Skin epidermis (tissue), 12 donors: ENCODE measurements around the gene NTRK2.

Experiments used
- H3K27ac ChIP-seq, 21 experiments: fragments of 200-600 bp; sonication (generic) in 11 of 21; one replicate each; pipeline ENCODE4 v1.5.0; 2020; ENCODE audit warnings: mild to moderate bottlenecking in 3 of 21, inconsistent platforms in 2 of 21, moderate library complexity in 2 of 21
- H3K4me3 ChIP-seq, 7 experiments: fragments of 200-600 bp; sonication (generic) in 2 of 7; one replicate each; pipeline ENCODE4 v1.5.0; 2020; ENCODE audit warnings: inconsistent platforms in 2 of 7, mild to moderate bottlenecking in 2 of 7, moderate library complexity in 1 of 7

Gene NTRK2

DNA sequence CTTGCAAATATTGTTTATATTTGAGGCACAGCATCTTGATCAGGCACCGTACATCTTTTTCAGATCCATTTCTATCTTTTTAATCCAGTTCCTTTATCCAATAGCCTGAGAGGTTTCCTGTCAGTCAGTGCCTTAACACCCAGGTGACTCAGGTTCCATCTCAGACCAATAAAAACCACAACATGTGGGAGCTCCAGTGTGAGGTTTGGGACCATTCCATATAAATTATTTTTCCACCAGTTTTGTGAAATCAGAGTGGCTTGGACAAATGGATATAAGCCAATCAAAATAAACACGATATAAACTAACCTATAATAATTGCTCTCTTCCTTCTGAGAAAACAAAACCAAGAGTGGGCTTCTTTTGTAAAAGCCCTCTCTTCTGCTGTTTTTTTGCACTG, 351.3 kb downstream of the NTRK2 start:
- H3K27ac ChIP-seq, result no peak overlapping the region
- no peak overlapping the region for H3K4me3 ChIP-seq

GRCh38 chr9:85021686-85022085, 352.2 kb downstream of the NTRK2 start:
- Histone ChIP-seq H3K4me3 (no peak overlapping the region), H3K27ac (no peak overlapping the region)

DNA sequence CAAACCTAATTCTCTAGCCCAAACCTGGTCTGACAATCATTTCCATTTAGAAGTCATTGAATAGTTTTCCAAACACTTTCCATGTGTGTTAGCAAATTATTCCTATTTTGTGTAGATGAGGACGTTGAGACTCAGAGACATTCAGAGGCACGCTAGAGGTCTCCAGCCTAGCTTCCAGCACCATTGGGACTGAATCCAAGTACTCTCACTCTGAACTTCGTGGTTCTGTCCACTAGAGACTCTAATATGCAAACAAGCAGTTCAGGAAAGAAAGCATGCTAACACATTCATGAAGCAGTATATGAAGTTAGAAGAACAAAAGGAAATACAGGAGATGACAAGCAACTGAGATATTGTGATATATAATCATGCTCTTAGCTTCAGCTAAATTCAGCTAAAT, 354.8 kb downstream of the NTRK2 start:
- Histone ChIP-seq H3K4me3 (no peak overlapping the region), H3K27ac (no peak overlapping the region)

DNA sequence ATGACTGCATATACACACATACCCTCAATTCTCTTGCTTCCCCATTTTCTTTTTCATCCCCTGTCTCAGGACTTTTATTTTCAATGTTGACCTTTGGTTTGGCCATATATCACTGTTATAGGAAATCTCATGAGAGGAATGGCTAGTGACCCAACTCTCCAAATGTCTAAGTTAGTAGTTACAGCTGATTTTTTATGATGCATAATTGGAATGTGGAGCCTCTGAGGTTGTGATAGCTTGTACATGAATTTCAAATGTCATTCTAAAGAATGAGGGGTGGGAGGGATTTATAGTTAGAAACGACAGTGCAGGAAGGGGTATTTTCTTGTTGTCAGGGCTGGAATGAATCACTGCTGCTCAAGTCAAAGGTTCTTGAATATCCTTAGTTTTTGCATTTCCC, 356.1 kb downstream of the NTRK2 start:
- Histone ChIP-seq H3K27ac (no peak overlapping the region), H3K4me3 (no peak overlapping the region)

DNA sequence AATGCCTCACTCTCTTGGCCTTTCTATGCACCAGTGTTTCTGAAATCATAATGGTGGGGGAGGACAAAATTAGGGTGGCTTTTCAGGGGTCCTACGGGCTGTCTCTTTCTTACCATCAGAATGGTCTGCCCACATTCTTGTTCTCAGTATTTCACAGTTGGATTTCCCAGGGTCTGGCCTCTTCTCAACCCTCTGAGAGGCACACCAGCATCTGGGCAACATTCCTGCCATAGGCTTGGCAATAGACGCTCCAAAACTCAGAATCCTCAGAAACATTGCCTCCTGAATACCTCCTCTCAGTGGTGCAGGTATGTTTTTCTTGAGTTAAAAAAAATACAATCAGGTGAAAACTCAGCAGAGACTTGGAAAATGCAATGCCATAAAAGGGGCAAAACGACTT, 358.3 kb downstream of the NTRK2 start:
- H3K4me3 ChIP-seq, result no peak overlapping the region

DNA sequence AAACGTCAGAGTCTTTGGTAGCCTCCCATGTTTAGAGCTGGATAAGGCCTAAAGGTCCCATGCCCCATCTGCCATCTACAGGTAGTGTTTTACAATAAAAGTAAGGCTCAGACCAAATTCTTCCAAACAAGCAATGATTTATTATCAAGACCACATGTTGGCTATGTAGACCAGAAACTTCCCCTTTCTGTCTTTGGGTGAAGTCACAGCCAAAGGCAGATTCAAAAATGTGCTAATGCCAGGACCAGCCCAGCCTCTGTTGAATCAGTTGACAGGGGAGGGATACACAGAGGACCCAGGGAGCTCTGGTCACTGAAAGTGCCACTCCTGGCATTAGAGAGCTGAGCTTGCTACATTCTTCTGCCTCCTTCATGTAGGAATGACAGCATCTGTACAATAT, 360.8 kb downstream of the NTRK2 start:
- H3K27ac ChIP-seq, result no peak overlapping the region
- no peak overlapping the region for H3K4me3 ChIP-seq

More for the DNA sequence above, 358.3 kb downstream of the NTRK2 start:
- no peak overlapping the region for H3K27ac ChIP-seq

DNA sequence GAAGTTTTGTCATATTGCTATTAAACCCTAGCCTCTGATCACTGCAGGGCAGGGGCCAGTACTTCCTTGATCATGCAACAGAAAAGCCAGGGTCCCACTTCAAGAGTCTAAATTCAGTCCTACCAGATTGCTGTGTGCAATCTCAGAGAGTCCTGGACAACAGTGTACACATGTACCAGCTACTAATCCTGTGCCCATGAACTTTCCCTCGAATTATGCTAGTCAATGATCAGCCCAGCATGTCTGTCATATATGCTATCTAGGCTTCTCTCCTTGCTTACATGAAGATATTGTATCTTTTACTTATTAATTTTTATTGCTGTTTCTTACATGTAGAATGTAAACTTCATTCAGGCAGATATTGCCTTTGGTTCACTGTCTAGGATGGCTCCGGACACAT, 367.0 kb downstream of the NTRK2 start:
- no peak overlapping the region for H3K27ac ChIP-seq
- H3K4me3 ChIP-seq, result no peak overlapping the region

- H3K27ac ChIP-seq, result no peak overlapping the region
- no peak overlapping the region for H3K4me3 ChIP-seq
Measured at GRCh38 chr9:85038061-85038460, 368.5 kb downstream of the NTRK2 start.

DNA sequence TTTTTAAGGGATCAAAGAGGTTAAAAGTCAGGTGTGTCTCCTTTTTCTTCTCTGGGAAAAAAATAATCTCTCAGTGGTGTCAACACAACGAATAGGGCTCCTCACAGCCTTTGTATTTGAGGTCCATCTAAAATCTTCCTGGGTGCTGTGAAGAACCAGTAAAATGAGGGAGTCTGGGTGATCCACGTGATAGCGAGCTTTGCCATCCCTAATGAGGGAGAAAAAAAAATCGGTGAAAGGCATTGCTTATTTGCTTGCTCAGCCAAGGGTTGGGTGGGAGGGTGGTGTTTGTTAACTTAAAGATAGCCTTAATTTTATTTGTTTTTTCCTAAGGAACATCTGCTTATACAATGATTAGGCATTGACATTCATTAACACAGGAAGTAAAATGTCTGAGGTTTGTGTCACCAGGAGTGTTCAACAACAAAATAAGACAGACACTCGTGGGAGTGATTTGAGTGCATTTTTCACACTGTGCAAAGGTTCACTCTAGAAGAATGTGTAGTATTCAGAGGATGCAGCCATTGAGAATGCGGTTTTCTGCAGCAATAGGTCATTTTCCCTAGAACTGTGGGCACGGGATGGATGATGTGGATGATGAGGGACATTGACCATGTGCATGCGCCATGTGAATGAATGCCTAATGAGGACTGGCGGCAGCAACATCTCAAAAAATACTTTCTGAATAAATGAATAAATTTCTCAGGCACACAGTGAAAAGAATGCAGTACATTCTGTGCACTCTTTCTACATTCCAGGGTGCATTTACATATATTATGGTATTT, 369.5 kb downstream of the NTRK2 start:
- H3K4me3 ChIP-seq, result no peak overlapping the region
- H3K27ac ChIP-seq, result no peak overlapping the region

DNA sequence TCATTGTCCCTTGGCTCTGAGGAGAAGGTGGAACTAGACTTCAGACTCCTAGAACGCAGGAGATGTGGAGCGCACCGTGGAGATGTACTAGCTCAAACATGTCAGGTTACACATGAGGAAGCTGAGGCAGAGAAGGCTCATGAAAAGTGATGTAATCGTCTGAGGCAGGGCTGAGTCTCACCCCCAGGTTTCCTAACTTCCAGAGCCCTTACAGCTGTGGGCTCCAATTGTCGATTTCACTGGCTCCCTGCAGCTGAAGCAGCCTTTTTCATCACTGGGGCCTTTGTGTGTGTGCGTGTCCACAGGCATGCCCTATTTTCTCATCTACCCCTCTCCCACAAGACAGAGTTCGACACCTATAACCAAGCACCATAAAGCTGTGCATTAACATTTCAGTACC, 370.6 kb downstream of the NTRK2 start:
- Histone ChIP-seq H3K27ac (no peak overlapping the region), H3K4me3 (no peak overlapping the region)

DNA sequence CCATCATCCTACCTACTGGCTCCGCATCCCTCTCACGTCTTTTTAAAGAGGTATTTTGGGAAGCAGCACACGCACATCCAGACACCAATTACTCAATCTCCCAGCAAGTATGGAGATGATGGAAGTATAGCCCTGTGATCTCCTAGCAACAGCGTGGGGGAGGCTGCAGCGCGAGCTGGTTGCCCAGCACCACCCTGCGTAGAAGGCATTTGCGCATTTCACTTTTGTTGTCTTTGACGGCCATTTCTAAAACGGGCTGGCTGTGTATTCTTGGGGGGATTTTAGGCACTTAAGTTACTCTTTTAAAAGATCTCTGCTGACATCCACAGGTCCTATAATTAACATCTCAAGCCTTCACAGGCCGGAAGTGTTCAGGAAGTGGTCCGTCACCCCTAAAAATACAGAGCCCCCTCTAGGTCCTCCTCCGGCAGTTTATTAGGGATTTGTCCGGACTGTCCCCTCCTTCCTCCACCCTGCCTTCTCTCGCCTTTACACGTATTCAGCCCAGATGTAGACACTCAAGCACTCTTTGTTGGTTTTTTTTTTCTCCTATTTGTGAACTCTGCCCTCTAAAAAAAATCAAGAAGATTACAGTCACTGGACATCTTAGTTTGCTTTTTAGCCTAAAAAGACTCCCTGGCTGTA, 371.4 kb downstream of the NTRK2 start:
- no peak overlapping the region for H3K4me3 ChIP-seq
- H3K27ac ChIP-seq, result no peak overlapping the region

DNA sequence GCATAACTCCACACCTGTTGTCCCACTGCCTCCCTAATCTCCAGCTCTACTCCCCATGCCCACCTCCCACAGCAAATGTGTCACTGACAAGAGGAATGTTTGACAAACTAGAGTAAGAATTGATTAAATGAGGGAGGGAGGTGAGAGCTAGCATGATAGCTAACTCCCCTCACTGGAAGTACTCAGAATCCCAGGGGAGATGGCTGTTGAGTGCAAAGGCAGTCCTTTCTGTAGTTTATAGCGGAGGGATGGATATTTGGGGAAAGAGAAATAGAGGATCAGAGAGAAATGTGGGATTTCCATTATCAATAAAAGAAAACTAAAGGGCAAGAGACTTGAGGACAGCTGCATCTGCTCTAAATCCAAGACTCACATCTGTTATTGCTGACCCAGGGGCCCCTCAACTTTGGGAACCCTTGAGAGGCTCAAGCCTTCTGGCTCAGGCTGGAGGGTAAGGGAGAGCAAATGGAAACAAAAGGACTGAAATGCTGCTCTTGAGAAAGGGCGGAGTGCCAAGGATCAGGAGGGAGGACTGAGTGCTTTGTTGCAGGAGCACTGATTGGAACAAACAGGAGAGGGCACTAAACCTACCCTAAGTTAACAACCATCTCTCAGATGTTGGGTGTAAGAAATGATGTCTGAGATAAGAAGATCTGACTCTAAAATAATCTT, 372.1 kb downstream of the NTRK2 start:
- Histone ChIP-seq H3K27ac (no peak overlapping the region), H3K4me3 (no peak overlapping the region)

GRCh38 chr9:85042981-85043647, 373.6 kb downstream of the NTRK2 start:
- H3K27ac ChIP-seq, result no peak overlapping the region
- no peak overlapping the region for H3K4me3 ChIP-seq

- Histone ChIP-seq H3K27ac (no peak overlapping the region), H3K4me3 (no peak overlapping the region)
Measured at GRCh38 chr9:85045271-85045670, 375.7 kb downstream of the NTRK2 start.

DNA sequence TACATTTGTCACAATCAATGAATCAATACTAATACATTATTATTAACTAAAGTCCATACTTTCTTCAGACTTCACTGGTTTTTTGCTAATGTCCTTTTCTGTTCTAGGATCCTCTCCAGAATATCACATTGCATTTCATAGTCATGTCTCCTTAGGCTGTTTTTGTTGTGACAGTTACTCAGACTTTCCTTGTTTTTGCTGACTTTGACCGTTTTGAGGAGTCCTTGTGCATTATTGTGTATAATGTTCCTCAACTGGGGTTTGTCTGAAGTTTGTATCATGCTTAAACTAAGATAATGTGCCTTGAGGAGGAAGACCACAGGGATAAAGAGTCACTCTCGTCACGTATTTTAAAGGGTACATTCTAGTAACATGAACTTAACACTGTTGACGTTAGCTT, 376.9 kb downstream of the NTRK2 start:
- Histone ChIP-seq H3K4me3 (no peak overlapping the region), H3K27ac (no peak overlapping the region)

DNA sequence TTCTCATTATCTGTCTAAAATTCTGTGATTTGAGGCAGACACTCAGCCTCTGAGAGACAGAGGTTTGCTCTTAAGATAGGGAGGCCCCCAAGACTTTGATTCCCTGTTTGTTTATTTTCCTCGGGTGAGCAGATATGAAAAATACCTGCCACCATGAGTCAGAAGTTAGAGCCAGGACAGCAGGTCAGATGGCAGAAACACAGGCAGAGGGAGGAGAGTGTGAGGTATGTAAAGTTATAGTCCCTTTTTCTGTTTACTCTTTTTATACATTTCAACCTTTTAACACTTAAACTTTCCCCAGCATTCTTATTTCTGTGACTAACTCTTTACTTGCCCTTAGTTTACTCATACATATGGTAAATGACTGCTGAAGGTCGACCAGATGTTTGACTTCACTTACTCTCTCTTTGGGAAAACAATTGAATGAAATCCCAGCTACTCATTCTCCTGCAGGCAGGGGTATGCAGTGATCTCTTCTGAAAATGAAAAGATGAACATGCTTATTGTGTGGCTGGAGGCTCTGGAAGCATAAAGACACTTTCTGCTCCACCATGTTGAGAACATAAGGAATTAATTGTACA, 383.8 kb downstream of the NTRK2 start:
- Histone ChIP-seq H3K4me3 (no peak overlapping the region), H3K27ac (no peak overlapping the region)

DNA sequence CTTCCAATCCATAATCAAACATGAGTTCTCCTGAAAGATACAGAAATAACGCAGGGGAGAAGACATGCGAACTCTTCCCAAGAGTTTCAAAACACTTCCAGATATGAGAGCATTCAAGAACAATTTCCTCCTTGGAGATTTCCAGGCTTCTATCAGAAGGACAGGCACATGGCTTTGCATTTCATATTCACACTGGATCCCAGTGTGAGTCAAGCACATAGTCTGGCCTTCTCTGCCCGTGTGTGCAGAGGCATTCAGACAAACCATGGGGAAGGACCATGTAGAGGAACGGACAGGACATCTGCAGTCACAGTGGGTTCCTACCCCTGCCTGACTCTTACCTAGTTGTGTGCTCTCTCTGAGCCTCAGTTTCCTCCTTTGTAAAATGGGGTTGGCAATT, 384.5 kb downstream of the NTRK2 start:
- H3K4me3 ChIP-seq, result no peak overlapping the region
- no peak overlapping the region for H3K27ac ChIP-seq

DNA sequence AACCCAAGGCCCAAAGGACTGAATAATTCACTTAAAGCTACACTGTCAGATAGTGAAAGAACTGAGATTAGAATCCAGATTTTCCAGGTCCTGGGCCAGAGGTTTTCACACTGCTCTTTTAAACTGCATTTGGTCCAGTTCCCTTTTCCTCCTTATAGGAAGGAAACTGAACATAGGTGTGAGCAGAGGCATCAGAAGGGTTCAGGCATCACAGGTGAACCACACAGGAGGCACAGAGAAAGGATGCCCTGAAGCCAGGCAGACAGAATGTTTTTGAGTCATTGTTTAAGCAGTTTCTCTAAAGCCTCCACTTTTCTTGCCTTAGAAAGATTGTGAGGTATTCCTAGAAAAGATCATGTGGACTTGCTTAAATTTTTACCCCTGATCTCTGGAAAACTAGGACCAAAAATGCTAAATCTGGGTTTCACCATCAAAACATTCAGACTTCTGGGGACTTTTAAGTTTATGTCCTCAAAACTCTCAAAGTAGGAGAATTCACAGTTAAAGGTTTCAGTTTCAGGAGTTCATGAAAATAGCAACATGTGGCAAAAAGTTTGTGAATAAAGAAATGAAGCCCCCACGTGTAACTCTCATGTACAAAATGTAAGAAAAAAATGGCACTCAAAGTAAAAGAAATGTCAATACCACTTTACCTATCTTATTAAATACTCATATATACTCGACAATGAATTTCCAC, 386.1 kb downstream of the NTRK2 start:
- Histone ChIP-seq H3K27ac (no peak overlapping the region), H3K4me3 (no peak overlapping the region)

- Histone ChIP-seq H3K4me3 (no peak overlapping the region), H3K27ac (no peak overlapping the region)
Measured at GRCh38 chr9:85056203-85056572, 386.7 kb downstream of the NTRK2 start.

GRCh38 chr9:85061969-85062368, 392.4 kb downstream of the NTRK2 start:
- no peak overlapping the region for H3K27ac ChIP-seq
- H3K4me3 ChIP-seq, result no peak overlapping the region
